ENCODE results near the gene EXTL2.

DNA sequence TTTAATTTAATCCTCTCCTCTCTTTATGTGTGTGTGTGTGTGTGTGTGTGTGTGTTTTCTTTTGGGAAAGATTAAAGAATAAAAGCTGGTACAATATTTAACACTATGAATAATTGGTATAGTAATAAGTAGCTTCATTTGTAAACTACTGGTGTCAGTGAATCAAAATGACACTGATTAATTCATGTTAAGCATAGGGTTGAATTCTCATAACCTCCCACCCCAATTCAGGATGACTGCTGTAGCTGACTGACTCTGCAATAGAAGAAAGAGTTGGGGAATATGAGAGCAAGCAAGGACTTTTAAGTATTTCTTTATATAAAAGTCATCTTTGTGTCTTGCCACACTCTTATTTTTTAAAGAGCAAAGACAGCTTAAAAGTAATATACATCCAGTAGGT lies 14.4 kb upstream of the EXTL2 start:
- TF ChIP-seq POLR2AphosphoS5 (IDR thresholded peaks at IDR 0.05; ENCODE audit: low read length) (no peak), CBX5 (IDR thresholded peaks at IDR 0.05; ENCODE audit: low read depth) (no peak), RBBP5 (conservative IDR thresholded peaks at IDR 0.05) (no peak), EP300 (IDR thresholded peaks at IDR 0.05; ENCODE audit: borderline replicate concordance in 1 of 2, control insufficient read depth in 1 of 2, low read depth in 2 of 2, low read length in 2 of 2) (no peak), TBL1XR1 (IDR thresholded peaks at IDR 0.05; ENCODE audit: low read depth, low read length) (no peak), CEBPB (IDR thresholded peaks at IDR 0.05; ENCODE audit: borderline replicate concordance in 1 of 2, low read depth in 2 of 2, low read length in 2 of 2) (no peak), RAD21 (IDR thresholded peaks at IDR 0.05; ENCODE audit: insufficient read depth, low read depth, low read length) (no peak), EZH2 (IDR thresholded peaks at IDR 0.05; ENCODE audit: borderline replicate concordance, control insufficient read depth, low read depth, low read length) (no peak), JUND (IDR thresholded peaks at IDR 0.05; ENCODE audit: low read depth, low read length) (no peak), NRF1 (conservative IDR thresholded peaks at IDR 0.05; ENCODE audit: low read depth, low read length) (no peak), HDAC6 (IDR thresholded peaks at IDR 0.05; ENCODE audit: unreplicated experiment) (no peak)
- TF ChIP-seq, protein P1, sequence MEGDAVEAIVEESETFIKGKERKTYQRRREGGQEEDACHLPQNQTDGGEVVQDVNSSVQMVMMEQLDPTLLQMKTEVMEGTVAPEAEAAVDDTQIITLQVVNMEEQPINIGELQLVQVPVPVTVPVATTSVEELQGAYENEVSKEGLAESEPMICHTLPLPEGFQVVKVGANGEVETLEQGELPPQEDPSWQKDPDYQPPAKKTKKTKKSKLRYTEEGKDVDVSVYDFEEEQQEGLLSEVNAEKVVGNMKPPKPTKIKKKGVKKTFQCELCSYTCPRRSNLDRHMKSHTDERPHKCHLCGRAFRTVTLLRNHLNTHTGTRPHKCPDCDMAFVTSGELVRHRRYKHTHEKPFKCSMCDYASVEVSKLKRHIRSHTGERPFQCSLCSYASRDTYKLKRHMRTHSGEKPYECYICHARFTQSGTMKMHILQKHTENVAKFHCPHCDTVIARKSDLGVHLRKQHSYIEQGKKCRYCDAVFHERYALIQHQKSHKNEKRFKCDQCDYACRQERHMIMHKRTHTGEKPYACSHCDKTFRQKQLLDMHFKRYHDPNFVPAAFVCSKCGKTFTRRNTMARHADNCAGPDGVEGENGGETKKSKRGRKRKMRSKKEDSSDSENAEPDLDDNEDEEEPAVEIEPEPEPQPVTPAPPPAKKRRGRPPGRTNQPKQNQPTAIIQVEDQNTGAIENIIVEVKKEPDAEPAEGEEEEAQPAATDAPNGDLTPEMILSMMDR (IDR thresholded peaks at IDR 0.05 in 2 of 3, conservative IDR thresholded peaks at IDR 0.05 in 1 of 3; ENCODE audit: control insufficient read depth in 2 of 3, extremely low read depth in 1 of 3, insufficient read depth in 1 of 3, low read depth in 3 of 3, low read length in 3 of 3): no peak
- TF ChIP-seq, protein P2, sequence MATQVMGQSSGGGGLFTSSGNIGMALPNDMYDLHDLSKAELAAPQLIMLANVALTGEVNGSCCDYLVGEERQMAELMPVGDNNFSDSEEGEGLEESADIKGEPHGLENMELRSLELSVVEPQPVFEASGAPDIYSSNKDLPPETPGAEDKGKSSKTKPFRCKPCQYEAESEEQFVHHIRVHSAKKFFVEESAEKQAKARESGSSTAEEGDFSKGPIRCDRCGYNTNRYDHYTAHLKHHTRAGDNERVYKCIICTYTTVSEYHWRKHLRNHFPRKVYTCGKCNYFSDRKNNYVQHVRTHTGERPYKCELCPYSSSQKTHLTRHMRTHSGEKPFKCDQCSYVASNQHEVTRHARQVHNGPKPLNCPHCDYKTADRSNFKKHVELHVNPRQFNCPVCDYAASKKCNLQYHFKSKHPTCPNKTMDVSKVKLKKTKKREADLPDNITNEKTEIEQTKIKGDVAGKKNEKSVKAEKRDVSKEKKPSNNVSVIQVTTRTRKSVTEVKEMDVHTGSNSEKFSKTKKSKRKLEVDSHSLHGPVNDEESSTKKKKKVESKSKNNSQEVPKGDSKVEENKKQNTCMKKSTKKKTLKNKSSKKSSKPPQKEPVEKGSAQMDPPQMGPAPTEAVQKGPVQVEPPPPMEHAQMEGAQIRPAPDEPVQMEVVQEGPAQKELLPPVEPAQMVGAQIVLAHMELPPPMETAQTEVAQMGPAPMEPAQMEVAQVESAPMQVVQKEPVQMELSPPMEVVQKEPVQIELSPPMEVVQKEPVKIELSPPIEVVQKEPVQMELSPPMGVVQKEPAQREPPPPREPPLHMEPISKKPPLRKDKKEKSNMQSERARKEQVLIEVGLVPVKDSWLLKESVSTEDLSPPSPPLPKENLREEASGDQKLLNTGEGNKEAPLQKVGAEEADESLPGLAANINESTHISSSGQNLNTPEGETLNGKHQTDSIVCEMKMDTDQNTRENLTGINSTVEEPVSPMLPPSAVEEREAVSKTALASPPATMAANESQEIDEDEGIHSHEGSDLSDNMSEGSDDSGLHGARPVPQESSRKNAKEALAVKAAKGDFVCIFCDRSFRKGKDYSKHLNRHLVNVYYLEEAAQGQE (IDR thresholded peaks at IDR 0.05; ENCODE audit: low read depth, low read length): no peak
